ENCODE results near the gene TENM3.
"Not testable (repeated sequence)": the region's sequence is repeated elsewhere in the genome, so short reads cannot be mapped to it uniquely, and the experiment has no call there.

The TENM3 gene

GRCh38 chr4:182809417-182810102 lies 566.4 kb downstream of the TENM3 start:
- H3F3A ChIP-seq (ENCODE audit: insufficient read depth, low read length), result no peaks in the 10 kb centered on the region
- H4K20me1 ChIP-seq (ENCODE audit: insufficient read depth, low read length), result no peaks in the 10 kb centered on the region
- H3K27me3 ChIP-seq (ENCODE audit: insufficient read depth, low read length), result no peaks in the 10 kb centered on the region
- no peaks in the 10 kb centered on the region for H3K4me1 ChIP-seq (ENCODE audit: insufficient read depth, low read length, severe bottlenecking)
- peak; percentile 32; the same call in 1 of the 2 replicates for TF ChIP-seq CTCF (IDR thresholded peaks at IDR 0.05; ENCODE audit: low read length)
- TF ChIP-seq EZH2 (IDR thresholded peaks at IDR 0.05; ENCODE audit: borderline replicate concordance, low read length), result no peak
- no peak overlapping the region for H3K4me2 ChIP-seq (ENCODE audit: low read length)
- no peaks in the 10 kb centered on the region for H3K36me3 ChIP-seq (ENCODE audit: insufficient read depth, low read length)
- H2AFZ ChIP-seq (ENCODE audit: low read length), result no peak overlapping the region
- H3K9ac ChIP-seq (ENCODE audit: low read length), result no peak overlapping the region
- no peak overlapping the region for H3K27ac ChIP-seq (ENCODE audit: low read depth, low read length, poor library complexity, severe bottlenecking)
- H3K4me3 ChIP-seq (ENCODE audit: low read depth, low read length, poor library complexity, severe bottlenecking), result no peak overlapping the region
- no peaks in the 10 kb centered on the region for H3K9me2 ChIP-seq (ENCODE audit: low read depth, low read length)
- H3K79me2 ChIP-seq (ENCODE audit: insufficient read depth, low read length), result no peaks in the 10 kb centered on the region
- H3K9me3 ChIP-seq (ENCODE audit: low read length), result no peaks in the 10 kb centered on the region

- Histone ChIP-seq H3K27ac (ENCODE audit: low read depth, low read length, poor library complexity, severe bottlenecking) (no peak overlapping the region), H2AFZ (ENCODE audit: low read length) (no peak overlapping the region), H3K27me3 (ENCODE audit: insufficient read depth, low read length) (no peaks in the 10 kb centered on the region), H3K4me1 (ENCODE audit: insufficient read depth, low read length, severe bottlenecking) (no peaks in the 10 kb centered on the region), H4K20me1 (ENCODE audit: insufficient read depth, low read length) (no peaks in the 10 kb centered on the region), H3K9ac (ENCODE audit: low read length) (no peak overlapping the region), H3F3A (ENCODE audit: insufficient read depth, low read length) (no peaks in the 10 kb centered on the region), H3K4me2 (ENCODE audit: low read length) (no peak overlapping the region), H3K36me3 (ENCODE audit: insufficient read depth, low read length) (no peaks in the 10 kb centered on the region), H3K9me2 (ENCODE audit: low read depth, low read length) (no peaks in the 10 kb centered on the region), H3K79me2 (ENCODE audit: insufficient read depth, low read length) (no peaks in the 10 kb centered on the region), H3K9me3 (ENCODE audit: low read length) (no peaks in the 10 kb centered on the region), H3K4me3 (ENCODE audit: low read depth, low read length, poor library complexity, severe bottlenecking) (no peak overlapping the region)
- no peak for TF ChIP-seq EZH2 (IDR thresholded peaks at IDR 0.05; ENCODE audit: borderline replicate concordance, low read length)
- 0 out of 2 replicates have a peak, but pooled peaks have one; percentile 1 for TF ChIP-seq CTCF (IDR thresholded peaks at IDR 0.05; ENCODE audit: low read length)
Observed at GRCh38 chr4:182810103-182810615, 567.0 kb downstream of the TENM3 start.

GRCh38 chr4:182812916-182813315 lies 569.7 kb downstream of the TENM3 start:
- Histone ChIP-seq H3K9me2 (ENCODE audit: low read depth, low read length) (no peaks in the 10 kb centered on the region), H2AFZ (ENCODE audit: low read length) (no peak overlapping the region), H3K4me2 (ENCODE audit: low read length) (no peak overlapping the region), H3K36me3 (ENCODE audit: insufficient read depth, low read length) (no peaks in the 10 kb centered on the region), H3K27ac (ENCODE audit: low read depth, low read length, poor library complexity, severe bottlenecking) (no peak overlapping the region), H3K9me3 (ENCODE audit: low read length) (no peaks in the 10 kb centered on the region), H3K79me2 (ENCODE audit: insufficient read depth, low read length) (no peaks in the 10 kb centered on the region), H3K4me1 (ENCODE audit: insufficient read depth, low read length, severe bottlenecking) (no peaks in the 10 kb centered on the region), H3K27me3 (ENCODE audit: insufficient read depth, low read length) (no peaks in the 10 kb centered on the region), H4K20me1 (ENCODE audit: insufficient read depth, low read length) (no peaks in the 10 kb centered on the region), H3K4me3 (ENCODE audit: low read depth, low read length, poor library complexity, severe bottlenecking) (no peak overlapping the region), H3F3A (ENCODE audit: insufficient read depth, low read length) (no peaks in the 10 kb centered on the region), H3K9ac (ENCODE audit: low read length) (no peak overlapping the region)
- TF ChIP-seq CTCF (IDR thresholded peaks at IDR 0.05; ENCODE audit: low read length) (no peak), EZH2 (IDR thresholded peaks at IDR 0.05; ENCODE audit: borderline replicate concordance, low read length) (no peak)

GRCh38 chr4:182814065-182814464 lies 570.9 kb downstream of the TENM3 start:
- not testable (repeated sequence) for H3F3A ChIP-seq (ENCODE audit: insufficient read depth, low read length); H3K36me3 ChIP-seq (ENCODE audit: insufficient read depth, low read length); H3K27me3 ChIP-seq (ENCODE audit: insufficient read depth, low read length); H3K27ac ChIP-seq (ENCODE audit: low read depth, low read length, poor library complexity, severe bottlenecking); H3K4me2 ChIP-seq (ENCODE audit: low read length); H2AFZ ChIP-seq (ENCODE audit: low read length); H3K9ac ChIP-seq (ENCODE audit: low read length); H3K4me1 ChIP-seq (ENCODE audit: insufficient read depth, low read length, severe bottlenecking); H4K20me1 ChIP-seq (ENCODE audit: insufficient read depth, low read length); H3K9me2 ChIP-seq (ENCODE audit: low read depth, low read length); H3K4me3 ChIP-seq (ENCODE audit: low read depth, low read length, poor library complexity, severe bottlenecking); H3K79me2 ChIP-seq (ENCODE audit: insufficient read depth, low read length); H3K9me3 ChIP-seq (ENCODE audit: low read length)
